GM19240 (cell line): ENCODE results near the gene NCLN.

Experiments used
- DNase-seq: peaks from one replicate; pipeline ENCODE4 v3.0.0; 2011; ENCODE audit warnings: low spot score; ENCODE audit not compliant: insufficient read length

Gene NCLN, protein sequence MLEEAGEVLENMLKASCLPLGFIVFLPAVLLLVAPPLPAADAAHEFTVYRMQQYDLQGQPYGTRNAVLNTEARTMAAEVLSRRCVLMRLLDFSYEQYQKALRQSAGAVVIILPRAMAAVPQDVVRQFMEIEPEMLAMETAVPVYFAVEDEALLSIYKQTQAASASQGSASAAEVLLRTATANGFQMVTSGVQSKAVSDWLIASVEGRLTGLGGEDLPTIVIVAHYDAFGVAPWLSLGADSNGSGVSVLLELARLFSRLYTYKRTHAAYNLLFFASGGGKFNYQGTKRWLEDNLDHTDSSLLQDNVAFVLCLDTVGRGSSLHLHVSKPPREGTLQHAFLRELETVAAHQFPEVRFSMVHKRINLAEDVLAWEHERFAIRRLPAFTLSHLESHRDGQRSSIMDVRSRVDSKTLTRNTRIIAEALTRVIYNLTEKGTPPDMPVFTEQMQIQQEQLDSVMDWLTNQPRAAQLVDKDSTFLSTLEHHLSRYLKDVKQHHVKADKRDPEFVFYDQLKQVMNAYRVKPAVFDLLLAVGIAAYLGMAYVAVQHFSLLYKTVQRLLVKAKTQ

GRCh38 chr19:3185461-3186159 lies at the start of gene NCLN:
Gene NCLN (plus strand): TSS chr19:3185930. CDS start chr19:3186031, 101 bp downstream.
- DNase-seq = peak; percentile 71

DNA sequence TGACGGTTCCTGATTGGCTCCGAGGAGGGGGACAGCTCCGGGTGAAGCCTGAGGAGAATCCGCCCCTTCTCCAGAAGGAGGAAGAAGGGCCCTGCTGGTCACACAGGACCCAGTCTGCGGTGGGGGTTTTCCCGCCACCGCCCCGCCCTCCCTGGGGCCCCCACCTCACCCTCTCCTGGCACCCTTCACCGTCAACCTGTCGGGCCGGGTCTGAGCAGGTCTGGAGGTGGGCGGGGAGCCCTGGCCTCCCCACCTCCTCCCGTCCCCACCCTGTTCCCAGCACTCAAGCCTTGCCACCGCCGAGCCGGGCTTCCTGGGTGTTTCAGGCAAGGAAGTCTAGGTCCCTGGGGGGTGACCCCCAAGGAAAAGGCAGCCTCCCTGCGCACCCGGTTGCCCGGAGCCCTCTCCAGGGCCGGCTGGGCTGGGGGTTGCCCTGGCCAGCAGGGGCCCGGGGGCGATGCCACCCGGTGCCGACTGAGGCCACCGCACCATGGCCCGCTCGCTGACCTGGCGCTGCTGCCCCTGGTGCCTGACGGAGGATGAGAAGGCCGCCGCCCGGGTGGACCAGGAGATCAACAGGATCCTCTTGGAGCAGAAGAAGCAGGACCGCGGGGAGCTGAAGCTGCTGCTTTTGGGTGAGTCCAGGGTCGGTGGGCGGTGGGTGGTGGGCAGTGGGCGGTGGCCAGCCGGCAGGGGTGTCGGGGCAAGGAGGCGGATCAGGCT lies 49.6 kb upstream of the NCLN start, which contains the start of gene GNA15:
TSS of gene GNA15 (plus strand) at position 73 of the 723 bp plus-strand sequence. CDS start at position 491, 418 bp downstream.
- DNase-seq = no peak

GRCh38 chr19:3136684-3137055 lies 49.1 kb upstream of the NCLN start:
- no peak for DNase-seq

DNA sequence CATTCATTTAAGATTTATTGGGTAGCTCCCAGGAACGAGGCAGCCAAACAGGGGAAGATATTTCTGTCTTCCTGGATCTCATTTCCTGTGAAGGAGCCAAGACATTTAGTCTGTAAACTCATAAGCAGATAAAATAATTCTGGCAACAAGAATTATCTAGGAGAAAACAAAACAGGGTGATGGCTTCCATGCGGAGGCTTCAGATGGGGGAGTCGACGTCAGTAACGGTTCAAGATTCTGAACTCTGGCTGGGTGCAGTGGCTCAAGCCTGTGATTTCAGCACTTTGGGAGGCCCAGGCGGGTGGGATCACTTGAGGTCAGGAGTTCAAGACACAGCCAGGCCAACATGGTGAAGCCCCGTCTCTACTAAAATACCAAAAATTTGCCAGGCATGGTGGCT lies 48.6 kb upstream of the NCLN start:
- DNase-seq = no peak

DNA sequence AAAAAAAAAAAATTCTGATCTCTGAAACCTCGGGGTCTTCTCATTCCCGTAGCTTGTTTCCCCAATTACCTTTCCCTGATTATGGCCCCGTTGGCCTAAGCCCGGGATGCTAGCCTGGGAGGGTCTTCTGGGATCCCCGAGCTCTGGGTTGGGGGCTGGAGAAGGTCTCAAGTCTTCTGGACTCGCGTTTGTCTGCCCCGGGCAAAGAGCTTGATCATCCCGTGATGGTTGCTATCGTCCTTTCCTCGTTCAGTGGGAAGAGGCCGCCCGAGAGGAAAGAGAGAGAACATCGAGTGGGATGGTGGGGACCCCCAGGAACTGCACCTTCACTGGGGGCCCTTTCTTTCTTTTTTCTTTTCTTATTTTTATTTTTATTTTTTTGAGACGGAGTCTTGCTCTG lies 47.5 kb upstream of the NCLN start:
- DNase-seq = no peak

- DNase-seq = no peak
Measured at GRCh38 chr19:3140667-3141038, 45.1 kb upstream of the NCLN start.

GRCh38 chr19:3142292-3142670 lies 43.4 kb upstream of the NCLN start:
- DNase-seq = no peak

GRCh38 chr19:3142781-3143337 lies 42.9 kb upstream of the NCLN start:
- DNase-seq = no peak

DNA sequence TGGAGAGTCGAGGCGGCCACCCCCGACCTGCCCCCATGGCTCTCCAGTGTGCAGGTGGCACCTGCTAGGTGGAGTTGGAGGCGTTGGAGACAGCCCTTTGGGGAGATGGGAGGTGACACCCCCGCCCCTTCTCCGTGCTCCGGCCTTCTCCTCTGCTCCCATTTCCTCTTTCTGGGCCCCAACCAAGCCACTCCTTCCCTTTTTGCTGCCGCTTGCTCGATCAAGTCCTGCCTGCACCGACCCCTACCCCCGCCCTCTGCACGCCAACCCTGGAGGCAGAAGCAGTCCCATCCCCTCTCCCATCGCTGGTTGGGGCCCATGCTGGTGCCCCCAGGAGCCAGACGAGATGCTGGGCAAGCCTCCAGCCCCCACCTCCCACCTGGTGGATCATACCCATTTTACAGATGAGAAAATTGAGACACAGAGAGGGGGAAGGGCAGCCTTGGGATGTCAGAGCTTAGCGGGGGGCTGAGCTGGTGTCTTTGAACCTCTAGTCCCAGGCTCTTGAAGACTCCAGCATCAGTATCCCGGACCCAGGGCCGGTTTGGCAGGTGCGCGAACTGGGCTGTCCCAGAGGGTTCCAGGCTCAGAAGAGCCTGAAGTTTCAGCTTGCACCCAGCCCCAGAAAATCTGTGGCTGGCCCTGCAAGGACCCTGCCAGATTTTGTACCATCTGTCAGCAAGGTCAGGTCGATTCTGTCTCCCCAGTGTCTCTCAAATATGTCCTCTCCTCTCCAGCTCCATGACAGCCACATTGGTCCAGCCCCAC lies 39.6 kb upstream of the NCLN start:
- no peak for DNase-seq

GRCh38 chr19:3146677-3147100 lies 39.0 kb upstream of the NCLN start:
- no peak for DNase-seq

- no peak for DNase-seq
Measured at GRCh38 chr19:3148503-3148902, 37.2 kb upstream of the NCLN start.

GRCh38 chr19:3149089-3149488 lies 36.6 kb upstream of the NCLN start:
- no peak for DNase-seq

GRCh38 chr19:3149526-3150505 lies 35.9 kb upstream of the NCLN start:
- no peak for DNase-seq

DNA sequence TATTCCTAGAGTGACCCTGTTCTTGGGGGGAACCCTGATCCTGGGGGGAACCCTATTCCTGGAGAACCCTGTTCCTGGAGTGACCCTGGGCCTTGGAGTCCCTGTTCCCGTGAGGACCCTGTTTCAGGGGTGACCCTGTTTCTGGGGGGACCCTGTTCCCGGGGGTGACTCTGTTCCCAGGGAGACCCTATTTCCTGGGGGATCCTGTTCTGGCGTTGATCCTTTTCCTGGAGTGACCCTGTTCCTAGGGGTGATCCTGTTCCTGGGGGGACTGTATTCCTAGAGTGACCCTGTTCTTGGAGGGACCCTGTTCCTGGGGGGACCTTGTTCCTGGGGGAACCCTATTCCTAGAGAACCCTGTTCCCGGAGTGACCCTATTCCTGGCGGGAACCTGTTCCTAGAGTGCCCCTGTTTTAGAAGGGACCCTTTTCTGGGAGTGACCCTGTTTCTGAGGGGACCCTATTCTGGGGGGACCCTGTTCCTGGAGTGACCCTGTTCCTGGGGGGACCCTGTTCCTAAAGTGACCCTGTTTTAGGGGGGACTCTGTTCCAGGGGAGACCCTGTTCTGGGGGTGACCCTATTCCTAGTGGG lies 34.9 kb upstream of the NCLN start:
- no peak for DNase-seq

- no peak for DNase-seq
Measured at GRCh38 chr19:3151563-3152418, 33.9 kb upstream of the NCLN start.

DNA sequence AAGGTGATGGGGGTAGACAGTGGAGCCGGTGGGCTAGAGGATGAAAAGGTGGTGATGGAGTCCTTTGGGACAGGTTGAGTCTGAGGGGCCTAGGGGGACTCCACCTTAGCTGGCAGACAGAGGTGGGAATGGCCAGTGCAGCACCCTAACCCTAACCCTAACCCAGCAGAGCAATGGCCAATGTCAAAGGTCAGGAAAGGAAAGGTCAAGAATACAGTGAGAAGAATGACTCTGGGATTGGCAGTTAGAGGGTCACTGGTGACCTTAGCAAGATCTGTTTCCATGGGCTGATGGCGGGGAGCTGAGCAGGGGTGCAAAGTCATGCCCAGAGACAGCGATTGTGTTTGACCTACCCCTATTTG lies 33.3 kb upstream of the NCLN start:
- DNase-seq = no peak

DNA sequence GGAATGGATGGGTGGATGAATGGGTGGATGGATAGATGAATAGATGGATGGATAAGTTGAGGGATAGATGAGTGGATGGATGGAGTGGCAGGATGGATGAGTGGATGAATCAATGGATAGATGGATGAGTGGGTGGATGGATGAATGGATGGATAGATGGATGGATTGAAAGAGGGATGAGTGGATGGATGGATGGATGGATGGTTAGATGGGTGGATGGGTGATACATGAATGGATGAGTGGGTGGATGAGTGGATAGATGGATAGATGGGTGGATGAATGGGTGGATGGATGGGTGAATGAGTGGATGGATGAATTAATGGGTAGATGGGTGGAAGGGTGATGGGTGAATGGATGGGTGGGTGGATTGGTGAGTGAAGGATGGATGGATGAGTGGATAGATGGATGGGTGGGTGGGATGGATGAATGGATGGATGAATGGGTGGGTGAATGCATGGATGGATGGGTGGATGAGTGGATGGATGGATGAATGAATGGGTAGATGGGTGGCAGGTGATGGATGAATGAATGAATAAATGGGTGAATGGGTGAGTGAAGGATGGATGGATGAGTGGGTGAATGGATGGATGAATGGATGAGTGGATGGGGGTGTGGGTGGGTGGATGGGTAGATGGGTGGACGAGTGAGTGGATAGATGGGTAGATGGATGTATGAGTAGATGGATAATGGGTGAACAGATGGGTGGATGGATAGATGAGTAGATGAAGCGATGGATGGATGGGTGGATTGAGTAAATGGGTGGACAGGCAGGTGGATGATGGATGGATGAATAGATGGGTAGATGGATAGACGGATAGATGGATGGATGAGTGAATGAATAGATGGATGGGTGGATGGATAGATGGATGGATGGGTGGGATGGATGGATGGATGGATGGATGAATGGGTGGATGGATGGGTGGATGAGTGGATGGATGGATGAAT lies 32.2 kb upstream of the NCLN start:
- DNase-seq = no peak
